NCI-H1417 treated with DMSO at 0.1 percent for 48 hours (cell line): ENCODE results near the gene DIS3.
"Not testable (repeated sequence)": the region's sequence is repeated elsewhere in the genome, so short reads cannot be mapped to it uniquely, and the experiment has no call there.

Experiments used
- DNase-seq: peaks from one replicate; lab custom pipeline; 2025; lab: John Stamatoyannopoulos, UW

The DIS3 gene, protein sequence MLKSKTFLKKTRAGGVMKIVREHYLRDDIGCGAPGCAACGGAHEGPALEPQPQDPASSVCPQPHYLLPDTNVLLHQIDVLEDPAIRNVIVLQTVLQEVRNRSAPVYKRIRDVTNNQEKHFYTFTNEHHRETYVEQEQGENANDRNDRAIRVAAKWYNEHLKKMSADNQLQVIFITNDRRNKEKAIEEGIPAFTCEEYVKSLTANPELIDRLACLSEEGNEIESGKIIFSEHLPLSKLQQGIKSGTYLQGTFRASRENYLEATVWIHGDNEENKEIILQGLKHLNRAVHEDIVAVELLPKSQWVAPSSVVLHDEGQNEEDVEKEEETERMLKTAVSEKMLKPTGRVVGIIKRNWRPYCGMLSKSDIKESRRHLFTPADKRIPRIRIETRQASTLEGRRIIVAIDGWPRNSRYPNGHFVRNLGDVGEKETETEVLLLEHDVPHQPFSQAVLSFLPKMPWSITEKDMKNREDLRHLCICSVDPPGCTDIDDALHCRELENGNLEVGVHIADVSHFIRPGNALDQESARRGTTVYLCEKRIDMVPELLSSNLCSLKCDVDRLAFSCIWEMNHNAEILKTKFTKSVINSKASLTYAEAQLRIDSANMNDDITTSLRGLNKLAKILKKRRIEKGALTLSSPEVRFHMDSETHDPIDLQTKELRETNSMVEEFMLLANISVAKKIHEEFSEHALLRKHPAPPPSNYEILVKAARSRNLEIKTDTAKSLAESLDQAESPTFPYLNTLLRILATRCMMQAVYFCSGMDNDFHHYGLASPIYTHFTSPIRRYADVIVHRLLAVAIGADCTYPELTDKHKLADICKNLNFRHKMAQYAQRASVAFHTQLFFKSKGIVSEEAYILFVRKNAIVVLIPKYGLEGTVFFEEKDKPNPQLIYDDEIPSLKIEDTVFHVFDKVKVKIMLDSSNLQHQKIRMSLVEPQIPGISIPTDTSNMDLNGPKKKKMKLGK

DNA sequence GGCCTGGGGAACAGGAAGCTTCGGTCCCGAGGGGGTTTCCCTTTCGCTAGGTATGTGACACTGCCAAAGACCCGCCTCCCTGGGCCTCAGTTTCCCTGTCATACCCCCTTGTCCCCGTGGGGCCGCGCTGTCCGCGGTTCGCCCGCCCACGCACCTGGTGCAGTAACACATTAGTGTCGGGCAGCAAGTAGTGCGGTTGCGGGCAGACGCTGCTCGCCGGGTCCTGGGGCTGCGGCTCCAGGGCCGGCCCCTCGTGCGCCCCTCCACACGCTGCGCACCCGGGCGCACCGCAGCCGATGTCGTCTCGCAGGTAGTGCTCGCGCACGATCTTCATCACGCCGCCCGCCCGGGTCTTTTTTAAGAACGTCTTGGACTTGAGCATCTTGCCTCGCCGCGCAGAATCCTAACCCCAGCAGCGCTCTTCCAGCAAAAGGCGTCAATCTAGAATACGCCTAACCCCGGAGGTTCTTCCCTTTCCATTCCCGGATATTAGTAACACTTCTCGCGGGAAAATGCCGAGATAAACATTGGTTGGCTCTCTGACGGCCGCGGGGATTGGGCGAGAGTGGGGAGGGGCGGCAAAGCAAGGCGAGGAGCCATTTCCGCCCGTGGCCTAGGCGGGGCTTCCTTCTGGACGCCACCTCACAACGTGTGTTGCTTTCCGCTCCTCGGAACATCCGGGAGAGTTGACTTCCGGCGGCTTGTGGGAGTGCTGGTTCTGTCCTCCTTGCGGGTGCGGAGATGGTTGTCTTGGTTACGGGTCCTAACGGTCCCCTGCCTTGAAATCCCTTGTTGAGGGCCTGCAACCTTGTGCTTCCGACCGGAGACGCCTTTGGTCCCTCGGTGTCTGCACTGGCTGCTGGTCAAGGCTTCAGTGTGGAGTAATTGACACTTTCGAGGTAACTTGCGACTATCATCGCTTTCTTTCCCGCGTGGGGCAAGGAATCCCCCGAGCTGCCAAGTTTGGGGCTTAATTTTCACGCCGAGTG lies at the start of gene DIS3, which contains the start of gene PIBF1:
DIS3 (minus strand) TSS at position 450 of the 989 bp plus-strand sequence; CDS start at position 382, 68 bp downstream.
PIBF1 (plus strand) TSS at position 683 of the 989 bp plus-strand sequence. CDS start 1,337 bp downstream, outside the sequence.
- peak; percentile 96 for DNase-seq

DNA sequence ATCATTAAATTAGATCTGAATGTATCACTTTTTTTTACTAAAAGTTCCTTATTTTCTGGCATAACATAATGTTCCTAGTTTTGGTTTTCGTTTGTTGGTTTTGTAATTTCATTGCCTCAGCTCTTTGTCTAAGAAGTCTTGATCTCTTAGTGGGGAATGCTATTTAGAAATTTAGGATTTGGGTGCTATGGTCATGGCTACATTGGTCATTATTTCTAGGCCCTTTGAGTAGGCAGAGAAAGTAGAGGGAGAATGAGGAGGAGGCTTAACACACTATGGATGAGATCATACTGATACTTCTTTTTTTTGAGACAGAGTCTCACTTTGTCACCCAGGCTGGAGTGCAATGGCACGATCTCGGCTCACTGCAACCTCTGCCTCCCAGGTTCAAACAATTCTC lies 42.0 kb upstream of the DIS3 start:
- DNase-seq, result no peak

DNA sequence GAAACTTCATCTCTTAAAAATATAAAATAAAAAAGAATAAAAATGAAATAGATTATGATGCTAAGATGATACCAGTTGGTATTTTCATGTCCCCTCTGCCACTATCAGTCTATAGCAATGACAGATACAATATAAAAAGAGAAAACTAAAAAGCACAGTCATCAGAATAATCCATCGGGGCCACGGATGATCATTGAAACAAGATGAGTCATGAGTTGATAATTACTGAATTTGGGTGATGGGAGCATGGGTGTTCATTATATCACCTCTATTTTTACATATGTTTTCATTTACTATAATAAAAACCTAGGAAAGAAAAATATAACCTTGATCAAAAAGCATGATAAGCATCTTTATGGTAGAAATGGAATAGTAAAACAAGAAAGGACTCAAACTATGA lies 41.4 kb upstream of the DIS3 start:
- DNase-seq, result no peak

DNA sequence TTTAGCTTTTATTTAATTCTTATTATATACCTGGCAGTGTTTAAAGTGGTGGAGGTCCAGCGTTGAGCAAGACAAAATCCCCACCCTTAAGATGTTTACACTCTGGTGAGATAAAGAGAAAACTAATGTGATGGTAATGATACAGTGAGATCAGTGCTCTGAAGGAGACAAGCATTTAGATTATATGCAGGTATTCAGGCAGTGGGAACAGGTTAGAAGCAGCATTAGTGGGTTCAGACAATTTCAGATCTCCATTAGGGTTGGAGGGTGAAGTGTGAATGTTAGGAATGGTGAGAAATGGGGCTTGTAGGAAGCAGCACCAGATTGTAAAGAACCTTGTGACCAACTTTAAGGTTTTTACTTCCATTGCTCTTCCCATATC lies 39.2 kb upstream of the DIS3 start:
- no peak for DNase-seq

DNA sequence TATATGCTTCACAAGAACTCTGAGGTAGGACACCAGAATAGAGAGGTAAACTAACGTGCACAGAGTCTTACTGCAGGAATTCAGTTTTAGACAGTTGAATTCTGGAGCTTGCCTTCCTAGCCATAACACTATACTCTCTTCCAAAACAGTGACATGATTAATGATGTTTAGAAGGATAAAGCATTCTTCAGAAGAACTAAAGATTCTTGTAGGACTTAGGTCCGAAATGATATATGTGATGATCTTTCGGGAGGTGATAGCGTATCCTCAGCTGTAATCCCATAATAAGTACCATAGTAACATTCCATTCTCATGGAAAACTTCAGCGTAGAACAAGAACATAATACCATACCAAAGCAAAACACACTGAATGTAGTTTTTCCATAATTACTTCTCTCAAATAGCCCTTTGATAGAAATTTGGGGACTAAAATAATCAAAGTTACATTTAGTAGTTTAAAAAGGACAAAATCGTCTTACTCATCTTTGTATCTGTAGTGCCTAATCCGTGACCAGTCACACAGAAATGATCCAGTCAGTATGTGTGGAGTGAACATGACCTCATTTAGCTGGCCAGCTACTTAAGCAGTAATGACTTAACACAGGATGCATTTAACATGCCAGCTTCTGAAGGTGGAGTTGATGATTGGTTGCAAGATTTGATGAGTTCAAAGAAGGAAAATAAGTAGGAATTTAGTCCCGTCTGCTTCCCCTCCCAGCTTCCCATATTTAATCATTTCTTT lies 38.6 kb upstream of the DIS3 start:
- DNase-seq, result no peak

DNA sequence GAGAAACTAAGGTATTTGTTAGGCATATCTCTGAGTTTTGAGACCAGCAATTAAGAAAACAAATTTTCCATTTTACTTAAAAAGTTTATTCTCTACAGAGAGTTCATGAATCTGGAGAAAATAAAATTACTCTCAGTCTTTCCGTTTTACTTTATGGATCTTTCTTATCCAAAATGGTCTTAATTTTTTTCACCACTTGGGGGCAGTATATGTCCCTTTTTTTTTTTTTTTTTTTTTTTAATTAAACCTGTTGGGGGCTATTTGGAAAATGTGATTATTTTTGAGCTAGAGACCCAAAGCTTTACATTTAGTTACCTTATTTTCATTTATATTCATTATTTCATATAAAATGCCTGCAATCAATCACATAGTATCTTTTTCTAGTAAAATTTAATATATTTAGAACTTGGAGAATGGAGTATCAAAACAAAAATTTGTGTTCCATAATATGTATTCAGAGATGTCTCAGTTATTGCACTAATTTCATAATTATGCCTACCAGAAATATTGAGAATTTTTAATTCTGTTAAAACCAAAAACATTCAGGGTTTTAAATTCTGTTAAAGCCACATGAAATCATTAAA lies 27.3 kb upstream of the DIS3 start:
- DNase-seq, result no peak

DNA sequence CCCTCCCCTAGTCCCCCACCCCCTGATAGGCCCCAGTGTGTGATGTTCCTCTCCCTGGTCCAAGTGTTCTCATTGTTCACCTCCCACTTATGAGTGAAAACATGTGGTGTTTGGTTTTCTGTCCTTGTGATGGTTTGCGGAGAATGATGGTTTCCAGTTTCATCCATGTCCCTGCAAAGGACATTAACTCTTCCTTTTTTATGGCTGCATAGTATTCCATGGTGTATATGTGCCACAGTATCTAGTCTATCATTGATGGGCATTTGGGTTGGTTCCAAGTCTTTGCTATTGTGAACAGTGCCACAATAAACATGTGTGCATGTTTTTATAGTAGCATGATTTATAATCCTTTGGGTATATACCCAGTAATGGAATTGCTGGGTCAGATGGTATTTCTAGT lies 24.8 kb upstream of the DIS3 start:
- DNase-seq, result not testable (repeated sequence)

DNA sequence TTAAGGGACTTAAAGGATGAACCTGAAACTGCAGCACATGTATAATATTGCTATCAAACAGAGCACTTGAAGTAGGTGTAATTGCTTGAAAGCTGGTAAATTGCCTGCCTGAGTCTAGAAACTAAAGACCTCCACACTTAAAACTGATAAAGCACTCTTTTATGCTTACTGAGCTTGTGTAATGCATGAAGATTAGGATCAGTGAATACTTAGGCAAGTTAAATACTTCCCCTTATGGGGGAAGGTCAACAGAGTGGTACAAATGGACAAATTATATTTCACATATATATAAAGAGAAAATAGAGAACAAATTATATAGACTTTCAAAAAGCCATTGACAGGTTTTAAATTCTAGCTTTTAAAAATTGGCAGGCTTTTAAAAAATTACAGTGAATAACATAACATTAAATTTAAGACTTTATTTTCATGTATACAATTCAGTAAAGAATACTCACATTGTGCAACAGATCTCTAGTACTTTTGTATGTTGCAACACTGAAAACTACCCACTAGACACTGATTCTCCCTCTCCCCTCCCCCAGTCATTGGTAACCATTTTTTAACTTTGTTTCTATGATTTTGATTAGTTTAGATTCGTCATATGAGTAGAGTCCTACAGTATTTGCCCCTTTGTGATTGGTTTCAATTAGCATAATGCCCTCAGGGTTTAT lies 24.1 kb upstream of the DIS3 start:
- no peak for DNase-seq

DNA sequence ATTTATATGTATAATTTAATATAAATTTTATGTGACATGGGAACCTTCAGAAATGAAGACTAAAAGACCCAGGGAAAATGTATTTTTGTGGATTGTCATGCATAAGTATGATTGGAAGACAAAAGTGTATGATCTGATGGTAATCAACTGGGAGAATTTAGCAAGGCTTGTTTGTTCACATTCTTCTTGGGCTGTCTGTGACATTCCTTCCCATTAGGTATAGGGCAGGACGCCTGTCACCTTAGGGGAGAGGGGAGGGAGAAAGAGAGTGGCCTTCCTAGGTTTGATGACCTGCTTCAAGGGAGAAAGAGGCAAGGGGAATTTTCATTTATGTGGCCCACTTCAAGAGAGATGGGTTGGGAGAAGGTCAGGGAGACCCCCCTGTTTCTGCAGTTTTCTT lies 22.6 kb upstream of the DIS3 start:
- DNase-seq, result no peak

DNA sequence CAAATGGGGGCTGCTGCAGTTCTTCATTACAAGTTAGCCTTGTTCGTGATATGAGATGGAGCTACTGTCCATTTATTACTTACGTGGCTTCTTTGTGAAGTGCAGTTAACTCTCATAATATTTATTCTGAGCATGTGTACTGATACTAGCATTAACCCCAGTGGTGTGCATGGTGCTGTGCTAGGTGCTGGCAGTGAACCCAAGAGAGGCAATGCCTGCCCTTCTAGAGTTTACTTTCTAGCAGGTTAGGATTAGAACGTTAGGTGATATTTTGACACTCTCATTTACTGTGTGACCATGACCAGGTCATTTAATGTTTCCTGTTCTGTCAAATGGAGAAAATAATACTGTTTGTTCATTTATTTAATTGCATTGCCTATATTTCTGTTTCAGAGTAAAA lies 17.1 kb upstream of the DIS3 start:
- no peak for DNase-seq

DNA sequence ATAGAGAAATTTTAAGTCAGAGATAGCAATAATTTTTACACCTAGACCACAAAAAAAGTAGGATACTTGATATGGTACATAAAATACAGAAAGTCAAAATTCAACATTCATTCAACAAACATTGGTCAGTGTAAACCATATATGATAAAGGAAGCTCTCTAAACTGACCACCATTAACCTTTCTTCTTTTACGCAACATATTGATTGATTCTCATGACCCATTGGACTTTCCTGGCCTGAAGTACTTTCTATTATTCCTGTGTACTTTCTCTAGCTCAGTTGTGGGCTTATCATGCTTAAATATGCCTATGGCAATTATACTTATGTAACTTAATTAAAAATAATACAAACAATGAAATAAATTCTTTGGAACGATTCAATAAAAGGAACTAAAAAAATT lies 10.9 kb upstream of the DIS3 start:
- DNase-seq, result no peak

DNA sequence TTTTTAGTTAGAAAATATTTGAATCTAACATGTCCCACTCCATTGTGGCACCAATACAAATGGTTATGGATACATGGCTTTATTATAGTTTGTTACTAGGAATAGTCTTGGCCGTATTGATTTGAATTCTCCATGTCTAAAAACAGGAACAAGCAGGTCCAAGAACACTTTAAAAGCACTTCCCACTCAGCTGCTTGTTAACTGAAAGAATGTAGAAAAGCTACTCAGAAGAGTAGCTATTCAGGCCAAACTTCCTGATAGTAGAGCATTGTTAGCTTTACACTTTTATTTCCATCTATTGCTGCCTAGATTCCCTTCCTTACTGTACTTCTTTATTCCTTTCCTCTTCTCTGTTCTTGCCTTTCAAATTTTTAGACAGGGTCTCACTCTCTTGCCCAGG lies 7.1 kb upstream of the DIS3 start:
- no peak for DNase-seq

DNA sequence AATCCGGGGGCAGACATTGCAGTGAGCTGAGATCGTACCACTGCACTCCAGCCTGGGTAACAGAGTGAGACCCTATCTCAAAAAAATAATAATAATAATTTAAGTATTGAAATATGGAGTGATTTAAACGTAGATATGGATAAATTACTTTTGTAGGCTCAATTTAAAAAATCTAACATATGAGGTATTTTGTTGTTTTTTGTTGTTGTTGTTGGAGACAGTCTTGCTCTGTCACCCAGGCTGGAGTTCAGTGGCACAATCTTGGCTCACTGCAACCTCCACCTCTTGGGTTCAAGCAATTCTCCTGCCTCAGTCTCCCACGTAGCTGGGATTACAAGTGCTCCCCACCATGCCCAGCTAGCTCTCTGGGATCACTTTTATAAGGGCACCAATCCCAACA lies 3.0 kb upstream of the DIS3 start:
- DNase-seq, result not testable (repeated sequence)

DNA sequence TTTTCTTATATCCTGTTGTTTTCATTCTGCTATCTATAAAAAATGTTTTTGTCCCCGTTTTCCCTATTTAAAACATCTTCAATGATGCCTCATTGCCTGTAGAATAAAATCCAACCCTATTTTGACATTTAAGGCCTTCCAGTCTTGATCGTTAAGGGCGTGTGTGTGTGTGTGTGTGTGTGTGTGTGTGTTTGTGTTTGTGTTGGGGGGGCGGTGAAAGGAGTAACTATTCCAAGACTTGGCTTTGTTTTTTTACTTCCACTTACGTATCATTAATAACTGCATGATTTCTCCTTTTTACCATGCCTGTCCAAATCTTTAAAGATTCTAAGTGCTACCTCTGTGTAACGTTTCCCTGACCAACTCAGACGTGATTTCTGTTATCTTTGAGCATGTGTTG lies 1.0 kb upstream of the DIS3 start:
- peak; percentile 9 for DNase-seq

DNA sequence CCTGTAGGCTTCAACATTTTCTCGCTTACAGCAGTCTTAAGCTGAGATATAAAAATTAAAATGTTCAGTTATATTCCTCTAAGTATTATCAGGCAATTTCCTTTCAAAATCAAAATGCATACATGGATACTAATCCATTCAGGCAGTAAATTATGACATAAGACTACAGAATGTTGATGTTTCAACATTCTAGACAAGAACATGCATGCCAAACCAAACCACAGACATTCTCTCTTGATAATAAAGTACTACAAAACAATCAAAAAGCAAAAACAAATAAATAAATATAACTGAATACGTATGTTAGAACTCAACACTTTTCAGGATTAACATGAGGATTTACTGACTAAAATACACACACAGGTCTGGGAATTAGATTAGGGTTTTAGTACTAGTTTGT lies 7.7 kb downstream of the DIS3 start:
- no peak for DNase-seq

DNA sequence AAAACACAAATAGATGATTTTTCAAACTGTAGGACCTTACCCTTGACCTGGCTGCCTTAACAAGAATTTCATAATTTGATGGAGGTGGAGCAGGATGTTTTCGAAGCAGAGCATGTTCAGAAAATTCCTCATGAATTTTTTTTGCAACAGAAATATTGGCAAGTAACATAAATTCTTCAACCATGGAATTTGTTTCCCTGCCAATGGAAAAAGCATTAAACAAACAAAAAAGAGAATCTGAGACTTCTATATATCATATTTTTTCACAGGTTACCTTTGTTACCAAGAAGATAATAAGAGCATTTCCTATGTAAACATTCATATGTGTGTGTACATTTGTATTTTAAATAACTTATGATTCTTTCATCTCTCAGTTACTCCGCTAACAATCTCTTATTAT lies 18.3 kb downstream of the DIS3 start:
- DNase-seq, result no peak

DNA sequence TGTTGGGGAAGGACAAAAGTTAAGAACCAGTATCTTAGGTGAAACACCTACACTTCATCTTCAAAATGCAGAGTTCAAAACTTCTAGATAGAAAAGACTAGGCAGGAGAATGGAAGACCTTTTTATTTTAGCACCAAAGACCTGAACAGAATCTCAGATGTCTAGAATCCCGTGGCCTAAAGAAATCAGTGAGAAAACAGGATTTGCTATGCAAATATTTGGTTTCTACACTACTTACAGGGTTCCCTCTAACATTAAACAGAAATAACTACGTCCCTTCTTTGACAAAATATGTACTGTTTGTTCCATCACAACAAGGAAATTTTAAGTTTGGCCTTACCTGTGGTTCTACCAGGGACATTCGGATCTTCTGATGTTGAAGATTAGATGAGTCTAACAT lies 21.5 kb downstream of the DIS3 start:
- no peak for DNase-seq

DNA sequence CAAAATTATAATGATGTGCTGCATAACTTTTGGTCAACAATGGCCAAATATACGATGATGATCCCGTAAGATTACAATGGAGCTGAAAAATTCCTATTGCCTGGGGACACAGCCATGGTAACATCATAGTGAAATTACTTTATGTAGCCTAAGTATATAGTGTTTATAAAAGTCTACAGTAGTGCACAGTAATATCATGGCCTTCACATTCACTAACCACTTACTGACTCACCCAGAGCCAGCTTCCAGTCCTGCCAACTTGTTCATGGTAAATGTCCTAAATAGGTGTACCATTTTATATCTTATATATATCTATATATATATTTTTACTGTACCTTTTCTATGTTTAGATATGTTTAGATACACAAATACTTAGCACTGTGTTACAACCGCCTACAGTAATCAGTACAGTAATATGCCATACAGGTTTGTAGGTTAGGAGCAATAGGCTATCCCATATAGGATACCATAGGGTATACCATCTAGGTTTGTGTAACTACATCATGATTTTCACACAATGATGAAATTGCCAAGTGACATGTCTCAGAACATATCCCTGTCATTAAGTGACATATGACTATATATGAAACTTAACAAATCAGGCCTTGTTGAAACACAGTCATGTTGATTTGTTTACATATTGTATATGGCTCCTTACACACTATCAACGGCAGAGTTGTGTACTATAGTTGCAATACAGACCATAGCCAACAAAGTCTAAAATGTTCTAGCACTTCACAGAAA lies 23.7 kb downstream of the DIS3 start:
- DNase-seq, result no peak

DNA sequence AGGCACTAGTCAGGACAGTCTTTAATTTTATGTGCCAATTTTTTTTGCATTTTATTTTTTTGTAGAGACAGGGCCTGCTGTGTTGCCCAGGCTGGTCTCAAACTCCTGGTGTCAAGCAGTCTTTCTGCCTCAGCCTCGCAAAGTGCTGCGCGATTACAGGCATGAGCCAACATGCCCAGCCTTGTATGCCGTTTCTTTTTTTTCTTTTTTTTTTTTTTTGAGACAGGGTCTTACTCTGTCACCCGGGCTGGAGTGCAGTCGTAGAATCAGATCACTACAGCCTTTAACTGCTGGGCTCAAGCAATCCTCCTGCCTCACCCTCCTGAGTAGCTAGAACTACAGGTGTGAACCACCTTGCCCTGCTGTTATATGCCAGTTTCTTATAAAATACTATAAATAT lies 27.6 kb downstream of the DIS3 start:
- DNase-seq, result no peak
